Measurements from ENCODE around the gene DZIP1. TPM values are rescaled to one million over a fixed set of nuclear protein-coding genes. Genes with fewer than 3 reads are reported as not detected.

The DZIP1 gene
- total and polyA plus RNA-seq, 2 of the 8 experiments (the other 6 are each of a cell fraction or from before 2014, with no cell fraction given): 7.6 to 24.6 TPM

- TF ChIP-seq KDM1A (IDR thresholded peaks at IDR 0.05; ENCODE audit: borderline replicate concordance, low read length) (no peak), CHD2 (IDR thresholded peaks at IDR 0.05; ENCODE audit: low read length) (no peak), SIN3A (conservative IDR thresholded peaks at IDR 0.05 in 1 of 2, IDR thresholded peaks at IDR 0.05 in 1 of 2; ENCODE audit: low read depth in 1 of 2, low read length in 2 of 2) (no peak), TCF12 (IDR thresholded peaks at IDR 0.05; ENCODE audit: low read depth, low read length) (no peak), NRF1 (IDR thresholded peaks at IDR 0.05; ENCODE audit: low read depth, low read length) (no peak)
These were observed 16.0 kb downstream of the DZIP1 start (continued) for GRCh38 chr13:95628488-95628887.

Measured in H1 (cell line).